Gastrocnemius medialis (tissue), 4 donors: ENCODE data around the gene MYL2.

Experiments used
- CTCF ChIP-seq, 5 experiments: fragments of 450-650 bp in 3 of 5; fragments of 200-600 bp in 2 of 5; sonication (generic) in 2 of 5; IDR thresholded peaks in 4 of 5; conservative IDR thresholded peaks in 1 of 5; 1 replicate in 4 of 5; 2 replicates in 1 of 5; pipeline ENCODE4 v1.5.1; 2016 to 2019; ENCODE audit warnings: antibody characterized with exemption in 5 of 5, mild to moderate bottlenecking in 3 of 5, moderate library complexity in 3 of 5
- POLR2A ChIP-seq, 2 donors: fragments of 450-650 bp; IDR thresholded peaks; one replicate each; pipeline ENCODE4 v1.6.1; 2017; ENCODE audit warnings: antibody characterized with exemption in 2 of 2, mild to moderate bottlenecking in 2 of 2, moderate library complexity in 2 of 2

GRCh38 chr12:110872100-110872499 lies 48.3 kb downstream of the MYL2 start:
- TF ChIP-seq CTCF (IDR thresholded peaks at IDR 0.05 in 4 of 5, conservative IDR thresholded peaks at IDR 0.05 in 1 of 5) (no peak), POLR2A (IDR thresholded peaks at IDR 0.05) (no peak)
